ENCODE measurements around the gene OR2S2.
"Not testable (repeated sequence)": the region's sequence is repeated elsewhere in the genome, so short reads cannot be mapped to it uniquely, and the experiment has no call there.

The OR2S2 gene

GRCh38 chr9:35920051-35920620 is 37.8 kb downstream of the OR2S2 start:
- no peak overlapping the region for H3K4me3 ChIP-seq (ENCODE audit: low read depth, low read length)
- TF ChIP-seq CTCF (IDR thresholded peaks at IDR 0.05; ENCODE audit: low read depth, low read length), result no peak

- TF ChIP-seq CTCF (IDR thresholded peaks at IDR 0.05; ENCODE audit: low read depth, low read length), result no peak
- H3K4me3 ChIP-seq (ENCODE audit: low read depth, low read length), result no peak overlapping the region
These were observed 38.5 kb downstream of the OR2S2 start for GRCh38 chr9:35919212-35920008.

GRCh38 chr9:35918780-35919179 is 39.2 kb downstream of the OR2S2 start:
- TF ChIP-seq CTCF (IDR thresholded peaks at IDR 0.05; ENCODE audit: low read depth, low read length), result no peak
- no peak overlapping the region for H3K4me3 ChIP-seq (ENCODE audit: low read depth, low read length)

GRCh38 chr9:35917261-35917660 is 40.7 kb downstream of the OR2S2 start:
- no peak overlapping the region for H3K4me3 ChIP-seq (ENCODE audit: low read depth, low read length)
- TF ChIP-seq CTCF (IDR thresholded peaks at IDR 0.05; ENCODE audit: low read depth, low read length), result no peak

- H3K4me3 ChIP-seq (ENCODE audit: low read depth, low read length), result no peak overlapping the region
- TF ChIP-seq CTCF (IDR thresholded peaks at IDR 0.05; ENCODE audit: low read depth, low read length), result no peak
These were observed 42.2 kb downstream of the OR2S2 start for GRCh38 chr9:35915681-35916294.

- TF ChIP-seq CTCF (IDR thresholded peaks at IDR 0.05; ENCODE audit: low read depth, low read length), result no peak
- no peak overlapping the region for H3K4me3 ChIP-seq (ENCODE audit: low read depth, low read length)
These were observed 43.6 kb downstream of the OR2S2 start for GRCh38 chr9:35914301-35914807.

- not testable (repeated sequence) for H3K4me3 ChIP-seq (ENCODE audit: low read depth, low read length)
These were observed 44.5 kb downstream of the OR2S2 start for GRCh38 chr9:35913429-35913828.

Measured in WI38 (cell line).